Fibroblast of pulmonary artery (primary cell): ENCODE results near the gene FTO.

ENCODE experiments used
- DNase-seq: peaks from one replicate; pipeline ENCODE4 v3.0.0-alpha.2; 2010; ENCODE audit warnings: low read depth
- H3K4me3 ChIP-seq: replicated peaks from 2 replicates; pipeline ENCODE4 v1.5.1; 2011; ENCODE audit warnings: low read depth, mild to moderate bottlenecking, control low read depth, low read length, moderate library complexity
- CTCF ChIP-seq: IDR thresholded peaks from 2 replicates; pipeline ENCODE4 v1.5.1; 2011; ENCODE audit warnings: mild to moderate bottlenecking, control low read depth, low read length, inconsistent platforms; ENCODE audit errors: missing control alignments

Gene FTO

GRCh38 chr16:53707671-53708070 lies 3.7 kb downstream of the FTO start:
- H3K4me3 ChIP-seq = no peak overlapping the region
- DNase-seq = peak; percentile 24
- no peak for TF ChIP-seq CTCF

- no peak for TF ChIP-seq CTCF
- no peak for DNase-seq
- no peak overlapping the region for H3K4me3 ChIP-seq
These were observed 4.5 kb downstream of the FTO start for GRCh38 chr16:53708490-53708889.

- TF ChIP-seq CTCF = no peak
- no peak for DNase-seq
- no peak overlapping the region for H3K4me3 ChIP-seq
These were observed 7.4 kb downstream of the FTO start for GRCh38 chr16:53711390-53711789.

- TF ChIP-seq CTCF = no peak
- DNase-seq = no peak
- H3K4me3 ChIP-seq = no peak overlapping the region
These were observed 8.1 kb downstream of the FTO start for GRCh38 chr16:53712065-53712464.

- peak; percentile 40 for DNase-seq
- no peak overlapping the region for H3K4me3 ChIP-seq
- TF ChIP-seq CTCF = no peak
These were observed 9.6 kb downstream of the FTO start for GRCh38 chr16:53713403-53714204.

- TF ChIP-seq CTCF = no peak
- DNase-seq = peak; percentile 56
- no peak overlapping the region for H3K4me3 ChIP-seq
These were observed 10.5 kb downstream of the FTO start for GRCh38 chr16:53714205-53715022.
